DLD1 (cell line): ENCODE results near the gene RASL10B.

Experiments
- in situ Hi-C: cut with HindIII; loops from 2 replicates; pipeline ENCODE4 v1.10.0; 2017; ENCODE audit warnings: low sequenced_read_pairs

RASL10B gene

GRCh38 chr17:35761601-35762000 is 30.2 kb downstream of the RASL10B start:
- in situ Hi-C loops = no loop called here

GRCh38 chr17:35763767-35764122 is 32.3 kb downstream of the RASL10B start:
- in situ Hi-C loops = no loop called here

GRCh38 chr17:35764123-35764991 is 32.9 kb downstream of the RASL10B start:
- in situ Hi-C loops = no loop called here

DNA sequence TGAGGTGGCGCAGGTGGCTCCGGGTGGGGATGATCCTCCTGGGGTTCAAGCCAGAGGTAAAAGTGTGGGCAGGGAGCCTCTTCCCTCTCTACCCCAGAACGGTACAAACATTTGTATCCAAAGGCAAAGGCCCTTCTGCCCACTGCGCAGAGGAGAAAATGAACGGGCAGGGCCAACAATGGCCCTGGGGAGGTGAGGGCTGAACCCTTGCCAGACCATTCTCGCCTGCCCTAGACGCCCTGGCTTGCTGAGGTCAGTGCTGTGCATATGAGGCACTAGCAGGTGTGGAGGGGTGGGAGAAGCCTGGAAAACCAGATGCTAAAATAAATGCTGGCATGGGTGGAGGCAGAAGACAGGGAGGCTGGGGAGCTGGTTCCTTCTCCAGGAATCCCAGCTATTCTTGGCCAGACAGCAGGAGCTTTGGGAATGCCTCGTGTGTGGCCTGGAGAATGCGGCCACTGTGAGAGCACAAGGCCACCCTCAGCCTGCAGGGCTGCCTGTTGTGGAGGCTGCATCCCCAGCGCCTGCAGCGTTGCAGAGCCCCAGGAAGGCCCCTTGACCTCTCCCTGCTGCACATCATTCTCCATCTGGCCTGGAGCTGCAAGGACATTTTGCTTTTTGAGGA is 33.8 kb downstream of the RASL10B start:
- in situ Hi-C loops = no loop called here

DNA sequence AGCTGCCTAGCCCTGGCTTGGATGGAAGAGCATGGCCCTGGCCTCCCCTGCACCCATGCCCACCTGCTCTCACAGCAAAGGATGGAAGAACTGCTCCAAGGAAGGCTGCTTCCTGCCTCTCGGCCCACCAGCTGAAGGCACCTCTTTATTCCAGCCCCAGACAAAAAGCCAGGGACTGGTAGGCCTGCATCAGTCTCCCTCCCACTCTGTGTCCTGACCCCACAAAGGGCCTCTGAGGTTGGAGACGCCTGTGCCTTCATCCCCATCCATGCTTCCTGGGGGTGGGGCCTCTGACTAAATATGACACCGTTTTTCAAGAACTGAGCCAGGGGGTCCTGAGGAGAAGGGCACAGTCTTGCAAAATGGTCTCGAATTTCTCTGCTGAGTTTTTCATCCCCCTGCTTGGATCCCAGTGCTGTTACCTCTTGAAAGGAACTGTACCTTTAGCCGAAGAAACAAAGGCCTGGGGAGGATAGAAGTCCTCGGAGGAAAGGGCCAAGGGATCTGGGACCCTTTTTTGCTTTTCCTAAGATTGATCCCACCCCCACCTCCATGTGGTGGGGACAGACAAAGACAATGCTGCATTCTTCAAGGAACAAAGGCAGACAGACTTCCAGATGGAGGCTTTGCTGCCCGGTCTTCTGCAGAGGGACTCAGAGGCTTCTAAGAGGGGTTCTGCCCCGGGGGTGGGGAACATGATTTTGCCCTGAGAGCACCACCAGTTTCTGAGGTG is 34.5 kb downstream of the RASL10B start:
- in situ Hi-C loops = no loop called here

DNA sequence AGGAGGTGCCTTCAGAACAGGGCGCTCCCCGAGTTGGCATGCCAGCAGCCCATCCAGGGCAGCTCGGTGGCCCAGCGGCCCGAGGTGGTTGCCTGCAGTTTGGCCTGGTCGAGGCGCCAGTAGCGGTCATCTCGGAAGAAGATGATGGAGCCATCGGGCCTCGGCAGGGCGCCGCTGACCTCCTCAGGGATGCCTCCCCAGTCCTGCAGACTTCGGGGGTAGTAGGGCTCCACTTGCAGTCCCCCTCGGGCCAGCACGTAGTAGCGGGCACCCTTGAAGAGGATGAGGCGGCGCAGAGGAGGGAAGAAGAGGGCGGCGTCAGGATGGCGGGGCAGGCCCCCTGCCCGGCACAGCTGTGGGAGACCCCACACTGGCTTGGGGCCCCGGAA is 35.0 kb downstream of the RASL10B start:
- in situ Hi-C loops = no loop called here

DNA sequence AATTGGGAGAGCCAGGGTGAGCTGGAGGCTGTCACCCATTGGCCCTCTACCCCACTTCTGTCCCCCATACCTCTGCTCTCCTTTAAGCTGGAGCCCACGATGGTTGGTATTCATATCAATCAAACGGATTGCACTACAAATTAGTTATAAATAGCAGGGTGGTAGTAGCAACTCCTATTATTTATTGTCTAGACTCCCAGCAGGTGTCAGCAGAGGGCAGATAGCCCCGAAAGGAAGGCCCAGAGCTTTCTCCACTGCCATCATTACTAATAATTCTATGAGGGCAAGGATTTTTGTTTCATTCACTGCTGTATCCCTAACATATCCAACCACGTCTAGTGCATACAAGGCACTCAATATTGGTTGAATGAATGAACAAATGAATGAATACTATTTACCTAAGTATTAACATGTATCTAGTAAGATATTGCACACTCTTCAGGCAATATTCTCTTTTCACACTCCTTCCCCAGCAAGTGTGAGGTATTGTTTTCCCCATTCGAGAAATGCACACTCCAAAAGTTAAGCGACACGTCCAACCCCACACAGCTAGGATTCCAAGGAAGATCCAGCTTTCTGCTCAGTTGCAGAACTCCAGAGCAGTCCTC is 35.6 kb downstream of the RASL10B start:
- in situ Hi-C loops = no loop called here

GRCh38 chr17:35768797-35769196 is 37.4 kb downstream of the RASL10B start:
- in situ Hi-C loops = no loop called here

GRCh38 chr17:35769895-35770486 is 38.6 kb downstream of the RASL10B start:
- in situ Hi-C loops = no loop called here

- in situ Hi-C loops = no loop called here
Measured at GRCh38 chr17:35773129-35773528, 41.7 kb downstream of the RASL10B start.

GRCh38 chr17:35773679-35774425 is 42.4 kb downstream of the RASL10B start:
- in situ Hi-C loops = no loop called here

DNA sequence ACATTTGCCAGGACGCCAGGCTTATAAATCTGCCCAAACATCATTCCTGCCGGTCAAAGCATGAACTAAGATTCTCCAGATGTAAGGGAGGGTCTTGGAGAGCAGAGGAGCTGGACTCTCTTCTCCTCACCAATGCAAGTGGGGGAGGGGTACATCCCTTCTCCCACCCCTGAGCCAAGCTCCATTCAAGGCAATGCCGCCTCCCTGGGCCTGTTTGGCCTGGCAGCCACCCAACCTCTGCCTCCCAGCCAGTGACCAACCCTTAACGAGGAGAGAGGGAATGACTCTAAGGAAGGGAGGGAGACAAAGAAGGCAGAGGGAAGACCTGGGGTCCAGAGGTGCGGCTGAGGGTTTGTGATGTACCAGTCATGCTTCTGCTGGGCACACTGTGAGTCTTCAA is 43.1 kb downstream of the RASL10B start:
- in situ Hi-C loops = no loop called here

DNA sequence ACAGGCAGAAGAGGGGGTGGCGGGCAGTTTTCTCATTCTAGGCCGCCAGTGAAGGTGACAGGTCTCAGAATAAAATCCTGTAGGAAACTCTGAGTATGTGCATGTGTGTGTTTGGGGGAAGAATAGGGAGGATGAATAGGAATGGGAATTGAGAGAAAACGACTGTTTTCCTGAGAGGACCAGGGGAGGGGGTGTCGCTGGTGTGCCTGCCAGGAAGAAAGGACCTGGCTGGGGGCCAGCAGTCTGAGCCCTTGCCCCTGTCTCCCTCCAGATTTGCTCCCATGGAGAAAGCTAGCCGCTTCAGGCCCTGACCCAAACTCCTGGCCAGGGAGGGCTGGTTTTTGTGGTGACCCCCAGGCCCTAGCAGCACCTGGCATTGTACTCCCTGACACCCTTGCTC is 43.6 kb downstream of the RASL10B start:
- in situ Hi-C loops = no loop called here

GRCh38 chr17:35775583-35775982 is 44.1 kb downstream of the RASL10B start:
- in situ Hi-C loops = no loop called here

GRCh38 chr17:35778641-35779196 is 47.3 kb downstream of the RASL10B start:
- in situ Hi-C loops = no loop called here

GRCh38 chr17:35780950-35781349 is 49.5 kb downstream of the RASL10B start:
- in situ Hi-C loops = no loop called here

- in situ Hi-C loops = no loop called here
Measured at GRCh38 chr17:35784895-35785294, 53.5 kb downstream of the RASL10B start.

DNA sequence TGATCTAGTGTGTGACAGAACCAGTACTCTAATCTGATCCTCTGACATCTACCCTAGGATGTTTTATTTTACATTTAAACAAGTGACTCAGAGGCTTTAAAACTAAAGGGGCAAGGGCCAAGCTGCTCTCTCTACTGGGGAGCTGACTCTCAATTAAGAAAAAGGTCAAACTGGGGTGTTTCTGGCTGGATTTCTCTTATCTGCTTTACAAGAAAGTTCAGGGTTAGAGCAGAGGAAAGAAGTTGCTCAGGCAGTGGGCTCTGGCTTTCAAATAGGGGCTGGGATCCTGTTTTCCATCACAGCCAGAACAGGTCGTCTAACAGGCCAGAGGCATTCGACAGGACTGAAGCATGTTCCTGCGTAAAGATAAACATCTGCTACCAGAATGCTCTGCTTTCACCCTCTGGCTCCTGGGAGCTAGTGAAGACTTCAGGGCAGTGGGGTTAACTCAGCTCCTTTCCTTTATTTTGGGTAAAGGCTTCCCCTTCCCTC is 55.5 kb downstream of the RASL10B start:
- in situ Hi-C loops = no loop called here

DNA sequence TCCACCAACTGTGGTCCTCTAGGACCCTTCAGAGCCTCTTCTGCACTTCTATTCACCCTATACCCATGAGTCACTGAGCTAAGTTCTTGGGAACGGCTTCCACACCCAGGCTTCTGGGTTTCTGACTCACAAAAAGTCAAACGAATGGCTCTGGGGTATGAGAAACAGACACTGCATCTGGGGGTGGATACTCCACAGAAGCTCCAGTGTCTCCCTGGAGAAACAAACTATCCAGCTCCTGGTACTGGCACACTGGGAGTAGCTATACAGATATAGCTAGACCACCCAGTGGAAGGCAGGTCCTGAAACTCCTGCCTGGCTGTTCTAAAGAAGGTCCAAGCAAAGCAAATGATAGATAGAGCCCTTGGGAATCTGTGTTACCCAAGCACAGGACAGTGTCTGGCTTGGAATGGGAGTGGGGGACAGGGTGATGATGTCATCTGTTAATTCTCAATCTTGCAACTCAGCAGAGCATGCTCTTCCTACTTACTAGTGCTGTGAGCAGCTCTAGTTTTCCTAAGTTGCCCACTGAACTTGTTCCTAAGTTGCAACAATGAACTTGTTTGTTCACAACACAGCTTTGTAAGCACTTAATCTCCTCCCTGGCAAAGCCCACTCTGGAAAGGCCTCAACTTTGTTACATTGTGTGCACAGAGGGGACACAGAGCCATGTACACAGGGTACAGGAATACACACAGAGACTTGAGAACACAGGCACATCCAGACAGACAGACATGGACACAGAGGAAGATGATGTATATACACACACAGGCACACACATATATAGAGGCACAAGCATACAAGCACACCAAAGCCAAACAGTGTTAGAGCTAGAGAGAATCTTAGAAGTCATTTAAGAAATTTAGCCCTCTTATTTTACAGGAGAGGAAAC is 57.3 kb downstream of the RASL10B start:
- in situ Hi-C loops = no loop called here
